HFF-Myc (cell line): ENCODE data around the gene PEAK3.

Source experiments
- DNase-seq: peaks from one replicate; pipeline ENCODE4 v3.0.0-alpha.2; 2011; ENCODE audit warnings: low read depth; ENCODE audit errors: extremely low read depth
- H3K4me3 ChIP-seq: replicated peaks from 2 replicates; pipeline ENCODE4 v1.5.1; 2011; ENCODE audit warnings: low read depth, mild to moderate bottlenecking, control low read depth, low read length
- TF ChIP-seq, protein P1 (sequence below): IDR thresholded peaks from 2 replicates; pipeline ENCODE4 v1.5.1; 2012; ENCODE audit warnings: mild to moderate bottlenecking, low read depth, low read length, control low read depth; ENCODE audit errors: missing control alignments

PEAK3 gene

DNA sequence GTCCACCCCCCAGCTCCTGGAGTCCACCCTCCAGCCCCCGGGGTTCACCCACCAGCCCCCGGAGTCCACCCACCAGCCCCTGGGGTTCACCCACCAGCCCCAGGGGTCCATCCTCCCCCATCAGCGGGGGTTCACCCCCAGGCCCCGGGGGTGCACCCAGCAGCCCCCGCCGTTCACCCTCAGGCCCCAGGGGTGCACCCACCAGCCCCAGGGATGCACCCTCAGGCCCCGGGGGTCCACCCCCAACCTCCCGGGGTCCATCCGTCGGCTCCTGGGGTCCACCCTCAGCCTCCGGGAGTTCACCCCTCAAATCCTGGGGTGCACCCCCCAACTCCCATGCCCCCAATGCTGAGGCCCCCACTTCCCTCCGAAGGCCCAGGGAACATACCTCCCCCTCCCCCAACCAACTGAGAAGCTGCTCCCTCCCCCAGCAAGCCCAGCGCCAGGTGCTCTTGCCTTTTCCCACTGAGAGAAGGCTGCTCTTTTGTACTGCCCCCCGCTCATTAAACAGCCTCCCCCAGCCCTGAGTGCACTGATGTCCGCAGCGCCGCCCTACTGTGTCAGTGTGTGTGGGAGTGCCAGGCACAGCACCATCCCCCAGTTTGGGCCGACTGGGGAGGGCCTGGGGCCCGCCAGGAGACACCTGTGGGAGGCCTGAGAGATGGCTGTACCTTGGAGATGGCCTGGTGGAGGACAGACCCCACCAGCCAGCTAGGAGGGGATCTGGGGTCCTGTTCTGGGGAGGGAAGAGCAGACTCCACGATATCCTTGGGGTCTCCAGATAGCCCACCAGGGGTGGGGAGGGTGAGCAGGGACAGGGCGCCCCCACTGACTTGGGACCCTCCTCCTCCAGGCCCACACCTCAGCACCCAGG lies 33.6 kb downstream of the PEAK3 start:
- TF ChIP-seq, protein P1, sequence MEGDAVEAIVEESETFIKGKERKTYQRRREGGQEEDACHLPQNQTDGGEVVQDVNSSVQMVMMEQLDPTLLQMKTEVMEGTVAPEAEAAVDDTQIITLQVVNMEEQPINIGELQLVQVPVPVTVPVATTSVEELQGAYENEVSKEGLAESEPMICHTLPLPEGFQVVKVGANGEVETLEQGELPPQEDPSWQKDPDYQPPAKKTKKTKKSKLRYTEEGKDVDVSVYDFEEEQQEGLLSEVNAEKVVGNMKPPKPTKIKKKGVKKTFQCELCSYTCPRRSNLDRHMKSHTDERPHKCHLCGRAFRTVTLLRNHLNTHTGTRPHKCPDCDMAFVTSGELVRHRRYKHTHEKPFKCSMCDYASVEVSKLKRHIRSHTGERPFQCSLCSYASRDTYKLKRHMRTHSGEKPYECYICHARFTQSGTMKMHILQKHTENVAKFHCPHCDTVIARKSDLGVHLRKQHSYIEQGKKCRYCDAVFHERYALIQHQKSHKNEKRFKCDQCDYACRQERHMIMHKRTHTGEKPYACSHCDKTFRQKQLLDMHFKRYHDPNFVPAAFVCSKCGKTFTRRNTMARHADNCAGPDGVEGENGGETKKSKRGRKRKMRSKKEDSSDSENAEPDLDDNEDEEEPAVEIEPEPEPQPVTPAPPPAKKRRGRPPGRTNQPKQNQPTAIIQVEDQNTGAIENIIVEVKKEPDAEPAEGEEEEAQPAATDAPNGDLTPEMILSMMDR: no peak
- DNase-seq: no peak

DNA sequence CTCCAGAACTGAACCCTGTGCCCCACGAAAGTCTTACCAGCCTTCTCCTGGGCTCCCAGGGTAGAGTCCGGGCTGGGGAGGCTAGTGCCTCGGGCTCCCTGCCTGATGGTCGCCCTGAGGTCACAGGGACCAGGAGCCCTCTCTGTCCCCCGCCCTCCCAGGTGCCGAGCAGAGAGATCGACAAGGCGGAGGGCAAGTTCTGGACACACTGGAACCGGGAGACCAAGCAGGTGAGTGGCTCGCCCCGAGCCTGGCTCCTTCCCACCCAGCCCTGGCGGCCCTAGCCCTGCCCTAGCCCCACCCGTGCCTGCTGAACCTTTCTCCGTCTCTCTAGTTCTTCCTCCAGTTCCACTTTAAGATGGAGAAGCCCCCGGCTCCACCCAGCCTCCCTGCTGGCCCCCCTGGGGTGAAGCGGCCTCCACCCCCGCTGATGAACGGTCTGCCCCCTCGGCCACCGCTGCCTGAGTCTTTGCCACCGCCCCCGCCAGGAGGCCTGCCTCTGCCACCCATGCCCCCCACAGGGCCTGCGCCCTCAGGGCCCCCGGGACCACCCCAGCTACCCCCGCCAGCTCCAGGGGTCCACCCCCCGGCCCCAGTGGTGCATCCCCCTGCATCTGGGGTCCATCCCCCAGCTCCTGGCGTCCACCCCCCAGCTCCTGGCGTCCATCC lies 34.4 kb downstream of the PEAK3 start:
- no peak overlapping the region for H3K4me3 ChIP-seq
- DNase-seq: no peak
- TF ChIP-seq, protein P1: no peak

More for the DNA sequence above, 33.6 kb downstream of the PEAK3 start:
- H3K4me3 ChIP-seq: no peak overlapping the region

DNA sequence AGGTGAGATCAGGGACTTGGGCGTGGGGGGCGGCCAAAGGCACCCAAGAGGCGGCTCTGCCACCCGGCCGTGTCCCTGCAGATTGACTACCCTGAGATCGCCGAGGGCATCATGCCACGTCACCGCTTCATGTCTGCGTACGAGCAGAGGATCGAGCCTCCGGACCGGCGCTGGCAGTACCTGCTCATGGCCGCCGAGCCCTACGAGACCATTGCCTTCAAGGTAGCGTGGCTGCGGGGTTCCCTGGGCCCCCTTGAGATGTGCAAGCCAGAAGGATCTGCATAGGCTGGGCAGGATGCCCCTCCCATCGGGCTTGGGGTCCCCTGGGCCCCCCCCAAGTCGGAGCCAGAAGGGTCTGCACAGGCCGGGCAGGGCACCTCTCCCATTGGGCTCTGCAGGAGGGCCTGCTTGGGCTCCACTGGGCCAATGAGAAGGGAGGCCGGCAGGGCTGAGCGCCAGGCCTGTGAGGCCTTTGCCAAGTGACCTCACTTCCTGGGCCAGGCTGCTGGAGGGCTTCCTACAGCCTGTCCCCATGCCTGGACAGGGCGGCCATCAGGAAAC lies 35.1 kb downstream of the PEAK3 start:
- DNase-seq: no peak
- TF ChIP-seq, protein P1: no peak
- H3K4me3 ChIP-seq: no peak overlapping the region

DNA sequence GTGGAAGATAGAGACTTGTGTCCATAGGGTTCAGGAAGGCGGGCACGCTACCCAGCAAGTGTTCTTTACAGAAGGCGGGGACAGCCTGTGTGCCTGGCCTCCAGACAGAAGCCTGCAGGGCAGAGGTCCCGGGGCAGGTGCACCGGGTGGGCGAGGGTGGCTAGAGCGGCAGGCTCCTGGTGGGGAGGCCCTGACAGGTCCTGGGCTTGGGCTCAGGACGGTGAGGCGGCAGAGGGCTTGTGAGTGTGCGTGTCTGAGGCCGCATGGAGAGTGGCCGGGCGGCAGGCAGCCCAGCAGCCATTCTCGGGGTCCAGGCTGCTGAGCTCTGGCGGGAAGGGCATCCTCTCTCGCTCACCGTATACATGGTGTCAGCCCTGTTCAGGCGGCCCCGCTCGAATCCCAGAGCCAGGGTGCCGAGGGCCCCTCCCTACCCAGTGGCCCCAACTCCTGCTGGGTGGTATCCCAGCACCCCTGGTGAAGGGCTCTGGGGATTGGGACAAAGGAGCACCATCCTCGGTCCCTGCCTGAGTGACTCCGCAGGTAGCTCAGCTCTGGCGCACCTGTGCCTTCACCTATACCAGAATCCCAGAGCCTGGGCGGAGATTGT lies 35.9 kb downstream of the PEAK3 start:
- TF ChIP-seq, protein P1: no peak
- H3K4me3 ChIP-seq: no peak overlapping the region
- DNase-seq: no peak

DNA sequence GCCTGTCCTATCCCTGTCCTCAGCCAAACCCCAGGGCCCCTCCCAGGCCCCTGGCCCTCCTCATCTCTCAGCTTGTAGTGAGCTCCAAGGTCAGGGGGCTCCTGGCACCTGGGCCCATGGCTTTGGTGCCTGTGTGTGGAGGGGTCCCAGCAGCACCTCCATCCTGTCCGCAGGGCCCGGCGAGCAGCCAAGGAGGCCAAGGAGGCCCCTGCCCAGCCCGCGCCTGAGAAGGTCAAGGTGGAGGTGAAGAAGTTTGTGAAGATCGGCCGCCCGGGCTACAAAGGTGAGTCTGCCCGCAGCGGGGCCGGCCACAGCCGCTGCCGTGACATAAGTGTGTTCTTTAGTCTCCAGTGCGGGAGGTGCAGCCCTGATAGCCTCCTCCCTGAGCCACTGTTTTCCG lies 36.7 kb downstream of the PEAK3 start:
- TF ChIP-seq, protein P1: no peak
- DNase-seq: no peak
- no peak overlapping the region for H3K4me3 ChIP-seq

DNA sequence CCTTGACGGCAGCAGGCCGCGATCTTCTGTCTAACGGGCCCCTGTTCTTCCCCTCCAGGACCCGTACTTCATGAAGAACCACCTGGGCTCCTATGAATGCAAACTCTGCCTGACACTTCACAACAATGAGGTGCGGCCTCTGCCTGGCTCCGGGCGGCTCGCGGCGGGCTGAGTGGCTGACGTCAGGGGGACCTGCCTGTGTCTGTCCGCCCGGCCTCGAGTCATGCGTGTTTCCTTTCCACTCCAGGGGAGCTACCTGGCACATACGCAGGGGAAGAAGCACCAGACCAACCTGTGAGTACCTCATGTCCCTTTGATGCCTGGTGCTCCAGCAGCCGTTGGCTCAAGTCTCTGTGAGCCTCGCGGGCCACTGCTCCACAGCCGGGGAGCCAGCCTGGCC lies 37.5 kb downstream of the PEAK3 start:
- TF ChIP-seq, protein P1: no peak
- no peak overlapping the region for H3K4me3 ChIP-seq
- no peak for DNase-seq
